SK-N-SH treated with all-trans-retinoic acid at 6 μM for 48 hours (cell line): ENCODE measurements around the gene KRT81.
A peak's percentile ranks its signal among the peaks of the same experiment; 100 is the strongest.
"Not testable (repeated sequence)": the region's sequence is repeated elsewhere in the genome, so short reads cannot be mapped to it uniquely, and the experiment has no call there.

Source experiments
- ATAC-seq: fragments of 200-7000 bp; cut with Tn5 transposase; 3 replicates; pipeline ENCODE4 v1.9.1; 2020; ENCODE audit warnings: mild to moderate bottlenecking, moderate library complexity
- ARNTL ChIP-seq: fragments of 450-650 bp; formaldehyde crosslinking; IDR thresholded peaks from 2 replicates; pipeline ENCODE4 v1.5.0; 2020; ENCODE audit warnings: low read depth, mild to moderate bottlenecking, moderate library complexity, borderline replicate concordance
- BACH2 ChIP-seq: fragments of 250-450 bp; sonication (Bioruptor Pico); IDR thresholded peaks from 2 replicates; pipeline ENCODE4 v1.9.0; 2021; ENCODE audit warnings: mild to moderate bottlenecking, borderline replicate concordance
- CREB5 ChIP-seq: fragments of 250-450 bp; sonication (Bioruptor Pico); IDR thresholded peaks from 2 replicates; pipeline ENCODE4 v1.5.1; 2020; ENCODE audit warnings: low read depth, mild to moderate bottlenecking, moderate library complexity
- CSDC2 ChIP-seq: fragments of 250-450 bp; sonication (Bioruptor Pico); IDR thresholded peaks from 2 replicates; pipeline ENCODE4 v1.5.0; 2020; ENCODE audit warnings: mild to moderate bottlenecking, moderate library complexity
- ESRRG ChIP-seq: fragments of 250-450 bp; sonication (Bioruptor Pico); IDR thresholded peaks from 2 replicates; pipeline ENCODE4 v1.6.1; 2021; ENCODE audit warnings: mild to moderate bottlenecking
- ISL1 ChIP-seq: fragments of 250-450 bp; sonication (Bioruptor Pico); IDR thresholded peaks from 2 replicates; pipeline ENCODE4 v2.1.2; 2022; ENCODE audit warnings: mild to moderate bottlenecking, moderate library complexity
- OSR1 ChIP-seq: fragments of 250-450 bp; sonication (Bioruptor Pico); IDR thresholded peaks from 2 replicates; pipeline ENCODE4 v1.8.0; 2022; ENCODE audit warnings: moderate library complexity, mild to moderate bottlenecking, inconsistent platforms
- PPARA ChIP-seq: fragments of 250-450 bp; sonication (Bioruptor Pico); IDR thresholded peaks from 2 replicates; pipeline ENCODE4 v1.5.0; 2020; ENCODE audit warnings: mild to moderate bottlenecking, borderline replicate concordance
- RARB ChIP-seq: fragments of 250-450 bp; sonication (Bioruptor Pico); IDR thresholded peaks from 2 replicates; pipeline ENCODE4 v1.8.0; 2021; ENCODE audit warnings: mild to moderate bottlenecking, moderate library complexity
- SNAI2 ChIP-seq: fragments of 250-450 bp; sonication (Bioruptor Pico); IDR thresholded peaks from 2 replicates; pipeline ENCODE4 v1.5.0; 2020; ENCODE audit warnings: mild to moderate bottlenecking, moderate library complexity
- TCF4 ChIP-seq: fragments of 250-450 bp; sonication (Bioruptor Pico); IDR thresholded peaks from 2 replicates; pipeline ENCODE4 v1.8.0; 2021; ENCODE audit warnings: mild to moderate bottlenecking, moderate library complexity, borderline replicate concordance
- TOX ChIP-seq: fragments of 250-450 bp; sonication (Bioruptor Pico); IDR thresholded peaks from 2 replicates; pipeline ENCODE4 v1.8.0; 2021; ENCODE audit warnings: mild to moderate bottlenecking, moderate library complexity, borderline replicate concordance
- TSHZ2 ChIP-seq: fragments of 250-450 bp; sonication (Bioruptor Pico); IDR thresholded peaks from 2 replicates; pipeline ENCODE4 v1.5.0; 2020; ENCODE audit warnings: mild to moderate bottlenecking, moderate library complexity
- ZC3H10 ChIP-seq: fragments of 250-450 bp; sonication (Bioruptor Pico); IDR thresholded peaks from 2 replicates; pipeline ENCODE4 v1.5.1; 2021; ENCODE audit warnings: mild to moderate bottlenecking, moderate library complexity
- ZFP3 ChIP-seq: fragments of 250-450 bp; sonication (Bioruptor Pico); IDR thresholded peaks from 2 replicates; pipeline ENCODE4 v1.5.0; 2020; ENCODE audit warnings: mild to moderate bottlenecking, moderate library complexity
- ZFP30 ChIP-seq: fragments of 450-650 bp; formaldehyde crosslinking; IDR thresholded peaks from 2 replicates; pipeline ENCODE4 v1.5.0; 2022; ENCODE audit warnings: mild to moderate bottlenecking, moderate library complexity
- ZNF565 ChIP-seq: fragments of 450-650 bp; formaldehyde crosslinking; conservative IDR thresholded peaks from 2 replicates; pipeline ENCODE4 v1.5.0; 2020; ENCODE audit warnings: low read depth, mild to moderate bottlenecking, moderate library complexity
- ZNF8 ChIP-seq: fragments of 450-650 bp; formaldehyde crosslinking; IDR thresholded peaks from 2 replicates; pipeline ENCODE4 v1.5.0; 2020; ENCODE audit warnings: mild to moderate bottlenecking, moderate library complexity
- TF ChIP-seq, protein P1 (sequence below): fragments of 250-450 bp; sonication (Bioruptor Pico); IDR thresholded peaks from 2 replicates; pipeline ENCODE4 v1.8.0; 2021; ENCODE audit warnings: low read depth, mild to moderate bottlenecking, moderate library complexity, borderline replicate concordance

KRT81 gene

GRCh38 chr12:52258335-52258901 is 32.9 kb downstream of the KRT81 start:
- no peak for TF ChIP-seq ZNF8 (CRISPR knock-in tag)
- TF ChIP-seq ESRRG = no peak
- TF ChIP-seq CSDC2 = no peak
- TF ChIP-seq CREB5 (CRISPR knock-in tag) = no peak
- TF ChIP-seq TSHZ2 (CRISPR knock-in tag) = no peak
- TF ChIP-seq TOX (CRISPR knock-in tag) = no peak

GRCh38 chr12:52257922-52258321 is 33.4 kb downstream of the KRT81 start:
- not testable (repeated sequence) for ATAC-seq

More at GRCh38 chr12:52258335-52258901, 32.9 kb downstream of the KRT81 start:
- peak; percentile 48 for ATAC-seq

DNA sequence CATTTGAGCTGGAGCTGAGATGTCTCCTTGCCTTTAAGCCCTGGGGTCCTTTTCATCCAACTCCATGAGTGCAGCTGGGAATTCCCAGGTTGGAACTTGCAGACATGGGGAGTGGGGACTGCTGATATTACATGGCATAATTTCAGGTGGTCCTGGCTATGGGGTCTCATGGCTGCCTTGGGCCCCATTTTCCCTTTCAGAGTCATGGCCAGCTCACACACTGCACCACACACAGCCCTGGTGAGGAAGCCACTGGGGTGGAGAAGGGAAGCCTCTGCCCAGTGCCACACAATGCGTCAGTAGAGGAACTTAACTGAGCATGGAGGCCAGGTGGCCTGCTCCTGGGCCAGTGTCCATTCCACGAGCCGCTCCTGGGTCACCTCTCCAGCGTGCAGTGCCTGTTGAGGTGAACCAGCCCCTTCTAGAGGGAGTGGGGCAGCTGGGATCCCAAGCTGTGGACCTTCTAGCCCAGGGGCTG is 34.2 kb downstream of the KRT81 start:
- ATAC-seq = no peak
- TF ChIP-seq ISL1 (CRISPR knock-in tag) = no peak
- TF ChIP-seq, protein P1, sequence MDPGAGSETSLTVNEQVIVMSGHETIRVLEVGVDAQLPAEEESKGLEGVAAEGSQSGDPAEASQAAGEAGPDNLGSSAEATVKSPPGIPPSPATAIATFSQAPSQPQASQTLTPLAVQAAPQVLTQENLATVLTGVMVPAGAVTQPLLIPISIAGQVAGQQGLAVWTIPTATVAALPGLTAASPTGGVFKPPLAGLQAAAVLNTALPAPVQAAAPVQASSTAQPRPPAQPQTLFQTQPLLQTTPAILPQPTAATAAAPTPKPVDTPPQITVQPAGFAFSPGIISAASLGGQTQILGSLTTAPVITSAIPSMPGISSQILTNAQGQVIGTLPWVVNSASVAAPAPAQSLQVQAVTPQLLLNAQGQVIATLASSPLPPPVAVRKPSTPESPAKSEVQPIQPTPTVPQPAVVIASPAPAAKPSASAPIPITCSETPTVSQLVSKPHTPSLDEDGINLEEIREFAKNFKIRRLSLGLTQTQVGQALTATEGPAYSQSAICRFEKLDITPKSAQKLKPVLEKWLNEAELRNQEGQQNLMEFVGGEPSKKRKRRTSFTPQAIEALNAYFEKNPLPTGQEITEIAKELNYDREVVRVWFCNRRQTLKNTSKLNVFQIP (CRISPR knock-in tag) = no peak
- TF ChIP-seq ZFP30 (CRISPR knock-in tag) = no peak
- no peak for TF ChIP-seq ARNTL (CRISPR knock-in tag)
- TF ChIP-seq TCF4 (CRISPR knock-in tag) = no peak
- TF ChIP-seq CSDC2 = no peak
- TF ChIP-seq SNAI2 = no peak
- TF ChIP-seq CREB5 (CRISPR knock-in tag) = no peak
- no peak for TF ChIP-seq RARB (CRISPR knock-in tag)

DNA sequence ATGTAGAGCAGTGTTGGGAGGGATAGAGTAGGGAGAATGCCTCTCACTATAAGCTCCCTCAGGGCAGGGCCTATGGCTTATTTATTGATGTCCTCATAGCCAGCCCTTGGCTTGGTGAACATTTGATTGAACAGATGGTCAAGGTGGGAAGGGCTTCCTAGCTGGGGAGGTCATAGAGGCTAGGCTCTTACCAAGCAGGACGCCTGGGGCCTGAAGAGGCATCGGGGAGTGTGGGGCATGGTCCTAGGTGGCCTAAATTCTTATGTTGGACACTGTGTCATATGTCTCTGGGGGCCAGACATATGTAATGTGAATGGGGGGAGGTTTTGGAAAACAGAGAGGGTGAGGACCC is 34.8 kb downstream of the KRT81 start:
- ATAC-seq = no peak
- TF ChIP-seq BACH2 (CRISPR knock-in tag) (no peak), ZNF8 (CRISPR knock-in tag) (no peak), ZFP30 (CRISPR knock-in tag) (no peak), ESRRG (no peak), CSDC2 (no peak), OSR1 (no peak)

DNA sequence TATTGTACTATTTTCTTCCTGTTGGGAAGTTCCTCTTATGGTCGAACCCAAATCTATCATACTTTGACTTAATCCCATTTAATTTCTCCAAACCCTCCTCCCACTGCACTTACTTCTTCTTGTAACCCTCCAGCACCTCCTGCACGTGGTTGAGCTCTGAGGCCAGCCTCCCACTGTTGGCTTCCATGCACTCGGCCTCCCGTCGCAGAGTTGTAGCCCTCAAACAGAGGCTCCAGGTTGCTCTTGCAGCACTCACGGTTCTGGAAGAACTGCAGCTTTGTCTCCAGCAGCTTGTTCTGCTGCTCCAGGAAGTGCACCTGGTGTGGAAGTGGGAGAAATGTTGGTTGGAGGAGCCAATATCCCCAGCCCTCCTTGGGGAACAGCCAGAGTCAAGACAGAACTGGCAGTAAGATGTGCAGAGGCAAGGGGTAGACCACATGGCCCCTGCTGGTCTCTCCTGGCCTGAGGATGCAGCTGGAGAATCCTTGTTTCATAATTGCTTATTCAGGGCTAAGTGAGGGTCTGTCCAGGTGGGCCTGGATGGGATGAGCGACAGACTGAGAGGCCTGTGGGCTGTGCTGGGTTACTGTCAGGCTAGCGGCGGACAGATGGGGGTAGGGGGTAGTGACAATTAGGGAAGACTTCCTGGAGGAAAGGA is 35.3 kb downstream of the KRT81 start:
- ATAC-seq = no peak
- TF ChIP-seq TSHZ2 (CRISPR knock-in tag) (no peak), ZFP3 (no peak), ISL1 (CRISPR knock-in tag) (no peak), ZNF8 (CRISPR knock-in tag) (no peak), CSDC2 (no peak), OSR1 (no peak), PPARA (CRISPR knock-in tag) (no peak), TOX (CRISPR knock-in tag) (no peak), ZC3H10 (no peak), ESRRG (no peak), ZNF565 (CRISPR knock-in tag) (no peak), RARB (CRISPR knock-in tag) (no peak), CREB5 (CRISPR knock-in tag) (no peak)
- TF ChIP-seq, protein P1 (CRISPR knock-in tag) = no peak
